ENCODE measurements around the gene SNX19. TPM values are rescaled to one million over a fixed set of nuclear protein-coding genes. Genes with fewer than 3 reads are reported as not detected.

The SNX19 gene
- total RNA-seq, 2 experiments from 2014 or later: 41.5 to 43.4 TPM

- ATAC-seq (no peak), DNase-seq (peak; percentile 44)
- Mint-ChIP-seq H3K4me3 (peak overlapping the region; percentile 77), H3K27ac (peak overlapping the region; percentile 80), H3K9me3 (ENCODE audit: low read depth) (no peaks in the 10 kb centered on the region), H3K4me1 (peaks cover 34% of the 10 kb centered on the region), H3K27me3 (no peaks in the 10 kb centered on the region), H3K36me3 (peaks cover 32% of the 10 kb centered on the region)
- CTCF ChIA-PET: interaction anchor here (0.8 to 3.7 kb wide), 19 partner anchors 8 to 680 kb away, joined by 3 to 50 read pairs (median 4); no protein-coding TSS in a partner anchor
These were observed 559 bp downstream of the SNX19 start for GRCh38 chr11:130915603-130916237.

- no peak overlapping the region for H3K4me3 Mint-ChIP-seq
These were observed 3.0 kb downstream of the SNX19 start for GRCh38 chr11:130913268-130913667.

GRCh38 chr11:130912552-130912951 is 3.7 kb downstream of the SNX19 start:
- peaks cover 42% of the 10 kb centered on the region for H3K36me3 Mint-ChIP-seq
- H3K4me3 Mint-ChIP-seq: no peak overlapping the region
- DNase-seq (no peak), ATAC-seq (no peak)
- H3K9me3 Mint-ChIP-seq (ENCODE audit: low read depth): no peaks in the 10 kb centered on the region
- CTCF ChIA-PET: no interaction called here
- no peaks in the 10 kb centered on the region for H3K27me3 Mint-ChIP-seq
- H3K27ac Mint-ChIP-seq: no peak overlapping the region
- H3K4me1 Mint-ChIP-seq: peaks cover 42% of the 10 kb centered on the region

More at GRCh38 chr11:130913268-130913667, 3.0 kb downstream of the SNX19 start:
- H3K27ac Mint-ChIP-seq: no peak overlapping the region
- H3K4me1 Mint-ChIP-seq: peaks cover 40% of the 10 kb centered on the region
- no peak for DNase-seq
- no peaks in the 10 kb centered on the region for H3K27me3 Mint-ChIP-seq
- no peak for ATAC-seq
- H3K9me3 Mint-ChIP-seq (ENCODE audit: low read depth): no peaks in the 10 kb centered on the region
- peaks cover 40% of the 10 kb centered on the region for H3K36me3 Mint-ChIP-seq
- CTCF ChIA-PET: interaction anchor here (1.4 to 3.7 kb wide), 2 partner anchors 11 to 51 kb away, joined by 6 to 50 read pairs; no protein-coding TSS in a partner anchor

- H3K27ac Mint-ChIP-seq: no peak overlapping the region
- no peaks in the 10 kb centered on the region for H3K27me3 Mint-ChIP-seq
- no peak for ATAC-seq
- H3K4me1 Mint-ChIP-seq: peaks cover 34% of the 10 kb centered on the region
- CTCF ChIA-PET: no interaction called here
- H3K4me3 Mint-ChIP-seq: no peak overlapping the region
- no peak for DNase-seq
- H3K36me3 Mint-ChIP-seq: peaks cover 49% of the 10 kb centered on the region
- H3K9me3 Mint-ChIP-seq (ENCODE audit: low read depth): no peaks in the 10 kb centered on the region
These were observed 5.0 kb downstream of the SNX19 start for GRCh38 chr11:130911306-130911705.

- Mint-ChIP-seq H3K4me3 (no peak overlapping the region), H3K36me3 (peaks cover 55% of the 10 kb centered on the region), H3K27ac (no peak overlapping the region)
These were observed 6.6 kb downstream of the SNX19 start for GRCh38 chr11:130909650-130910049.

GRCh38 chr11:130908770-130909625 is 7.3 kb downstream of the SNX19 start:
- H3K27ac Mint-ChIP-seq: no peak overlapping the region
- ATAC-seq (no peak), DNase-seq (no peak)
- CTCF ChIA-PET: interaction anchor here (0.6 to 1.5 kb wide), 3 partner anchors 9 to 47 kb away, joined by 3 to 5 read pairs (median 3); no protein-coding TSS in a partner anchor
- H3K4me3 Mint-ChIP-seq: no peak overlapping the region
- no peaks in the 10 kb centered on the region for H3K9me3 Mint-ChIP-seq (ENCODE audit: low read depth)
- H3K4me1 Mint-ChIP-seq: peaks cover 19% of the 10 kb centered on the region
- H3K36me3 Mint-ChIP-seq: peaks cover 53% of the 10 kb centered on the region
- H3K27me3 Mint-ChIP-seq: no peaks in the 10 kb centered on the region

More at GRCh38 chr11:130909650-130910049, 6.6 kb downstream of the SNX19 start:
- no peaks in the 10 kb centered on the region for H3K9me3 Mint-ChIP-seq (ENCODE audit: low read depth)
- CTCF ChIA-PET: interaction anchor here (1.4 to 1.5 kb wide), 2 partner anchors 15 to 48 kb away, joined by 3 to 5 read pairs; no protein-coding TSS in a partner anchor
- H3K4me1 Mint-ChIP-seq: peaks cover 25% of the 10 kb centered on the region
- no peaks in the 10 kb centered on the region for H3K27me3 Mint-ChIP-seq
- DNase-seq: no peak
- no peak for ATAC-seq

- H3K4me3 Mint-ChIP-seq: no peak overlapping the region
- peaks cover 54% of the 10 kb centered on the region for H3K36me3 Mint-ChIP-seq
- no peak overlapping the region for H3K27ac Mint-ChIP-seq
These were observed 8.2 kb downstream of the SNX19 start for GRCh38 chr11:130908061-130908460.

GRCh38 chr11:130907229-130907628 is 9.1 kb downstream of the SNX19 start:
- ATAC-seq: no peak
- no peak for DNase-seq
- Mint-ChIP-seq H3K27ac (no peak overlapping the region), H3K4me3 (no peak overlapping the region), H3K9me3 (ENCODE audit: low read depth) (no peaks in the 10 kb centered on the region), H3K27me3 (no peaks in the 10 kb centered on the region), H3K4me1 (peaks cover 9% of the 10 kb centered on the region), H3K36me3 (peaks cover 55% of the 10 kb centered on the region)
- CTCF ChIA-PET: interaction anchor here (1.1 to 3.8 kb wide), 2 partner anchors 9 to 12 kb away, joined by 4 to 25 read pairs; partner anchors contain the start of gene SNX19

More at GRCh38 chr11:130908061-130908460, 8.2 kb downstream of the SNX19 start:
- peaks cover 12% of the 10 kb centered on the region for H3K4me1 Mint-ChIP-seq
- no peak for ATAC-seq
- DNase-seq: no peak
- no peaks in the 10 kb centered on the region for H3K9me3 Mint-ChIP-seq (ENCODE audit: low read depth)
- CTCF ChIA-PET: interaction anchor here (1.1 kb wide), 1 partner anchor 8 kb away, joined by 4 read pairs; the partner anchor contains the start of gene SNX19
- no peaks in the 10 kb centered on the region for H3K27me3 Mint-ChIP-seq

- Mint-ChIP-seq H3K9me3 (ENCODE audit: low read depth) (no peaks in the 10 kb centered on the region), H3K27ac (no peak overlapping the region), H3K27me3 (no peaks in the 10 kb centered on the region), H3K4me3 (no peak overlapping the region), H3K4me1 (peaks cover 9% of the 10 kb centered on the region), H3K36me3 (peaks cover 52% of the 10 kb centered on the region)
- CTCF ChIA-PET: interaction anchor here (1.1 to 3.8 kb wide), 2 partner anchors 10 to 11 kb away, joined by 4 to 25 read pairs; partner anchors contain the start of gene SNX19
- no peak for DNase-seq
- no peak for ATAC-seq
These were observed 9.7 kb downstream of the SNX19 start for GRCh38 chr11:130906616-130907015.

GRCh38 chr11:130905512-130905911 is 10.8 kb downstream of the SNX19 start:
- Mint-ChIP-seq H3K27ac (no peak overlapping the region), H3K36me3 (peaks cover 52% of the 10 kb centered on the region), H3K4me1 (peaks cover 9% of the 10 kb centered on the region), H3K27me3 (no peaks in the 10 kb centered on the region), H3K9me3 (ENCODE audit: low read depth) (no peaks in the 10 kb centered on the region), H3K4me3 (no peak overlapping the region)
- DNase-seq (no peak), ATAC-seq (no peak)
- CTCF ChIA-PET: interaction anchor here (1.0 to 8.8 kb wide), 3 partner anchors 10 to 12 kb away, joined by 3 to 50 read pairs (median 25); partner anchors contain the start of gene SNX19

GRCh38 chr11:130904380-130904779 is 11.9 kb downstream of the SNX19 start:
- no peaks in the 10 kb centered on the region for H3K27me3 Mint-ChIP-seq
- no peak overlapping the region for H3K4me3 Mint-ChIP-seq
- peaks cover 7% of the 10 kb centered on the region for H3K4me1 Mint-ChIP-seq
- no peak overlapping the region for H3K27ac Mint-ChIP-seq
- CTCF ChIA-PET: interaction anchor here (0.7 to 8.8 kb wide), 5 partner anchors 9 to 961 kb away, joined by 3 to 50 read pairs (median 8); partner anchors contain the start of gene SNX19
- DNase-seq: no peak
- no peak for ATAC-seq
- peaks cover 58% of the 10 kb centered on the region for H3K36me3 Mint-ChIP-seq
- H3K9me3 Mint-ChIP-seq (ENCODE audit: low read depth): no peaks in the 10 kb centered on the region

GRCh38 chr11:130902380-130902779 is 13.9 kb downstream of the SNX19 start:
- ATAC-seq: no peak
- no peaks in the 10 kb centered on the region for H3K4me1 Mint-ChIP-seq
- no peak overlapping the region for H3K4me3 Mint-ChIP-seq
- CTCF ChIA-PET: interaction anchor here (0.8 to 8.8 kb wide), 2 partner anchors 13 to 40 kb away, joined by 4 to 50 read pairs; partner anchors contain the start of gene SNX19
- peaks cover 63% of the 10 kb centered on the region for H3K36me3 Mint-ChIP-seq
- H3K27me3 Mint-ChIP-seq: no peaks in the 10 kb centered on the region
- H3K9me3 Mint-ChIP-seq (ENCODE audit: low read depth): no peaks in the 10 kb centered on the region
- DNase-seq: no peak
- no peak overlapping the region for H3K27ac Mint-ChIP-seq

GRCh38 chr11:130899106-130899505 is 17.2 kb downstream of the SNX19 start:
- peaks cover 4% of the 10 kb centered on the region for H3K4me1 Mint-ChIP-seq
- no peaks in the 10 kb centered on the region for H3K27me3 Mint-ChIP-seq
- ATAC-seq (no peak), DNase-seq (no peak)
- CTCF ChIA-PET: interaction anchor here (1.2 to 8.8 kb wide), 3 partner anchors 16 to 686 kb away, joined by 3 to 50 read pairs (median 6); partner anchors contain the start of gene SNX19
- H3K36me3 Mint-ChIP-seq: peaks cover 47% of the 10 kb centered on the region
- H3K4me3 Mint-ChIP-seq: no peak overlapping the region
- no peaks in the 10 kb centered on the region for H3K9me3 Mint-ChIP-seq (ENCODE audit: low read depth)
- no peak overlapping the region for H3K27ac Mint-ChIP-seq
